Stimulated activated CD4-positive, alpha-beta T cell treated with anti-CD3 and anti-CD28 coated beads, Interleukin-4, amount 100 ng/mL, for 48 hours (primary cell): Measurements from ENCODE around the gene KLHL25.

Experiments
- DNase-seq, 2 donors: peaks; one replicate each; pipeline ENCODE4 v3.0.0-alpha.2; 2020; ENCODE audit warnings: low read depth in 2 of 2

The KLHL25 gene

DNA sequence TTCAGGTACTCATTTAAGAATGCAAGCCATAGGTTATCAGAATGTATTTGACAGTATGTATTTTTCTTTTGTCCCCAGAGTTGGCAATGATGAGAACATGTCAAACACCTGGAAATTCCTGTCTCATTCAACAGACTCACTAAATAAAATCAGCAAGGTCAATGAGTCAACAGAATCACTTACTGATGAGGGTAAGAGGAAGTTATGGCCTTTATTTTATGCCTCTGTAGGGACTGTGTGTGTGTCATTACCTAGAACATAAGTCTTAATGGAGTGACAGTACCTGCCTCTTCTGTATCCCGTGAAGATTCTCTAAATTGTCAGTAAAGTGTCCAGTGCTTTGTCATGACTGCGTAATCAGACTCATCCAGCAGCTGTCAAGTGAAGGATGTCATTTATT is 77.5 kb downstream of the KLHL25 start:
- no peak for DNase-seq

DNA sequence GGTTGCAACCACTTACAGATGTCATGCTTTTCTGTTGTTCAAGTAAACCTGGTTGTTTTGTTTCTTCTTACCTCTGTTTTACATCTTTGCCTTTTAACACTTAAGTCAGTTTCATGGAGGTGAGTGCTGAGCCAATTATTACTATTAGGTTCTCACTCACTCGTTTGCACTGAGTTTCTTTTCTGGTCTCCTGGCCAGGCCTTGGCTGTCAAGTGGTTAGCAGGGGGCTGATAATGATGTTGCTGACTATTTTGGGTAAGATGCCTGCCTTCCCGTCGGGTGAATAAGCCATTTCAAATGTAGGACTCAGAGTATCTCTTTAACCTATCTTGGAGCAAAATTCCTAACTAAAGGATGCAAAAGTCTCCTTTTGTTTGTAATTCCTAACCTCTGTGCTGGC is 78.5 kb downstream of the KLHL25 start:
- DNase-seq: no peak

GRCh38 chr15:85711580-85712192 is 83.0 kb downstream of the KLHL25 start:
- DNase-seq: no peak

GRCh38 chr15:85710340-85710842 is 84.3 kb downstream of the KLHL25 start:
- DNase-seq: peak in 1 of 2 donors; percentile 44
